GM10847 (cell line): Measurements from ENCODE around the gene OTUD4.

Experiments used
- POLR2A ChIP-seq: IDR thresholded peaks from 2 replicates; pipeline ENCODE4 v1.6.1; 2011; ENCODE audit not compliant: insufficient read length; ENCODE audit errors: extremely low read depth

Gene OTUD4

GRCh38 chr4:145097821-145098674, 82.3 kb downstream of the OTUD4 start, which contains the start of the genes ABCE1 and ANAPC10:
TSS of gene ABCE1 (plus strand) at chr4:145098311. CDS start at chr4:145104413, 6,102 bp downstream.
TSS of gene ANAPC10 (minus strand) at chr4:145098196. CDS start at chr4:145096099, 2,097 bp downstream.
- TF ChIP-seq POLR2A: peak; percentile 81

DNA sequence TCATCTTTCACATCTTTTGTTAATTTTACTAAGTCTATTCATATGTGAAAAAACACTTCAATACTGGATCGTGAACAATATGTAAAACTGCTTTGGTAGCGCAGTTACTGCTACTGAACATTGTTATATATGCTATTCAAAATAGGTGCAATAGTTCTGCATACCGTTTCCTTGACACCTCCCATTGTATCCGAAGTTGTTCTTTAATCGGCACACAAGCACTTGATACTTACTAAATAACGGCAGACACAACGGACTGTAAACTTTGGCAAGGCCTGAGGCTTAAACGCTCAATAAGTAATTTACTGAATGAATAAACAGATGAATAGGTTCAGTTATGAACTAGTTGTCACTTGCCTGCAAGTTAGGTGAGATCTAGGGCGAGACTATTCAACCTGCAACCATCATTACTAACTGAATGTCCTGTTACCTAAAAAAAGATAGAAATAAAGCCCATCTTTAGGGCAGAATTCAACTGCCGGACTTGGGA, 83.0 kb downstream of the OTUD4 start:
- TF ChIP-seq POLR2A: no peak

GRCh38 chr4:145093638-145094037, 86.8 kb downstream of the OTUD4 start:
- no peak for TF ChIP-seq POLR2A

DNA sequence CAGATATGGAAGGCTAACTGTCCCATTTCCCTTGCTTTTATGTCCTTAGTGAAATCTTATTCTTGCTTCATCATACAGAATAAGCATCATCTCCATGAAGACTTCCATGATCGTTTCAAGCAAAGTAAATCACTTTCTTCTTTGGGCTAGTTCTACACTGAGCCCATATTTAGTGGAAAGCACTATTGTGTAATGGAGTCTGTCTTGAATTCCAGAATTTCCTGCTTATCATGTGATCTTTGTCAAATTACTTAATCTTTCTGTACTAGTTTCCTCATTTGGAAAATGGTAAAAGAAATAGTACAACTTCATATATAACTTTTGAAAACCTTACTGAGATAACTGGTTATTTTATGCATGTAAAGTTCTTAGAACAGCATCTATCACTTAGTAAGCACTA, 90.0 kb downstream of the OTUD4 start:
- TF ChIP-seq POLR2A: no peak

GRCh38 chr4:145083891-145084605, 96.3 kb downstream of the OTUD4 start:
- no peak for TF ChIP-seq POLR2A
